HepG2 (cell line): ENCODE data around the gene PLA2G12A.

Source experiments
- CTCF ChIP-seq: sonication (generic); formaldehyde crosslinking; IDR thresholded peaks from 2 replicates; pipeline ENCODE4 v1.5.0; 2020; ENCODE audit warnings: mild to moderate bottlenecking, missing genetic modification reagents, moderate library complexity
- IKZF1 ChIP-seq: fragments of 450-650 bp; IDR thresholded peaks from 2 replicates; pipeline ENCODE4 v1.7.1; 2016
- MAFG ChIP-seq: sonication (generic); formaldehyde crosslinking; IDR thresholded peaks from 2 replicates; pipeline ENCODE4 v1.5.1; 2020; ENCODE audit warnings: mild to moderate bottlenecking, missing genetic modification reagents
- POLR2A ChIP-seq, 2 experiments: IDR thresholded peaks; 2 replicates each; pipeline ENCODE4 v1.6.1; 2011; ENCODE audit warnings: low read depth in 2 of 2, low read length in 2 of 2, mild to moderate bottlenecking in 1 of 2, moderate library complexity in 1 of 2; ENCODE audit not compliant: insufficient read depth in 1 of 2

- TF ChIP-seq IKZF1 (no peak), POLR2A (IDR thresholded peaks at IDR 0.05; ENCODE audit: insufficient read depth in 1 of 2, low read depth in 2 of 2, low read length in 2 of 2) (no peak), MAFG (CRISPR knock-in tag) (no peak), CTCF (CRISPR knock-in tag) (no peak)
Measured at GRCh38 chr4:109748114-109748513, 18.2 kb upstream of the PLA2G12A start.
